Measurements from ENCODE around the gene EEA1. TPM values are rescaled to one million over a fixed set of nuclear protein-coding genes. Genes with fewer than 3 reads are reported as not detected.

Gene EEA1
- total and polyA plus RNA-seq, 2 of the 4 experiments (the other 2 are of a cell fraction) = 4.6 to 12.5 TPM

GRCh38 chr12:92905258-92905810, 23.8 kb downstream of the EEA1 start:
- no peak overlapping the region for H2AK9ac ChIP-seq (replicated peaks; ENCODE audit: low read depth, low read length, poor library complexity)
- no peak overlapping the region for H3K27ac ChIP-seq (ENCODE audit: insufficient read depth, low read length)
- no peaks in the 10 kb centered on the region for H3K4me1 ChIP-seq (ENCODE audit: control insufficient read depth, insufficient read depth, low read length)
- no peaks in the 10 kb centered on the region for H3K36me3 ChIP-seq (ENCODE audit: control insufficient read depth, insufficient read depth, low read length)
- CTCF ChIA-PET = interaction anchor here (0.7 kb wide), 1 partner anchor 46 kb away, joined by 4 read pairs; no protein-coding TSS in a partner anchor
- no peak for DNase-seq
- BruUV-seq (replicated peaks) = no TSS peak
- H3K18ac ChIP-seq (ENCODE audit: low read depth, low read length) = no peak overlapping the region
- H2AK5ac ChIP-seq (ENCODE audit: low read depth, low read length) = no peak overlapping the region
- in situ Hi-C loops (cut with MboI; ENCODE audit: low sequenced_read_pairs) (no loop called here), dilution Hi-C loops (cut with HindIII; ENCODE audit: low sequenced_read_pairs, unreplicated experiment) (no loop called here), intact Hi-C loops (cut with micrococcal nuclease) (no loop called here)
- H4K5ac ChIP-seq (ENCODE audit: low read depth, low read length) = no peak overlapping the region
- H2BK120ac ChIP-seq (ENCODE audit: low read depth, low read length) = no peak overlapping the region
- no peak overlapping the region for H3K4me2 ChIP-seq (ENCODE audit: low read depth, low read length)
- no peak overlapping the region for H3K23ac ChIP-seq (ENCODE audit: low read depth, low read length)
- no peak overlapping the region for H3K4me3 ChIP-seq (ENCODE audit: insufficient read depth, low read depth, low read length)
- H3K56ac ChIP-seq (ENCODE audit: extremely low read depth, insufficient read depth, low read length) = no peak overlapping the region
- no peak overlapping the region for H2AFZ ChIP-seq (replicated peaks; ENCODE audit: low read length, poor library complexity)
- no peak overlapping the region for H2BK5ac ChIP-seq (ENCODE audit: low read depth, low read length, poor library complexity, severe bottlenecking)
- TF ChIP-seq CHD1 (IDR thresholded peaks at IDR 0.05; ENCODE audit: low read depth, low read length) = no peak
- no peak for TF ChIP-seq MXI1 (IDR thresholded peaks at IDR 0.05; ENCODE audit: borderline replicate concordance, low read depth, low read length)
- no peak for TF ChIP-seq NFE2L2 (IDR thresholded peaks at IDR 0.05; ENCODE audit: low read depth, low read length)
- no peak for TF ChIP-seq USF2 (IDR thresholded peaks at IDR 0.05; ENCODE audit: low read depth, low read length)
- no peak for TF ChIP-seq BHLHE40 (IDR thresholded peaks at IDR 0.05; ENCODE audit: low read depth, low read length)
- no peak for TF ChIP-seq CTCF (conservative IDR thresholded peaks at IDR 0.05; ENCODE audit: low read depth, low read length)
- no peak for TF ChIP-seq MAZ (IDR thresholded peaks at IDR 0.05; ENCODE audit: borderline replicate concordance, low read depth, low read length)
- TF ChIP-seq SMC3 (IDR thresholded peaks at IDR 0.05; ENCODE audit: low read depth, low read length) = no peak
- TF ChIP-seq RCOR1 (IDR thresholded peaks at IDR 0.05; ENCODE audit: insufficient replicate concordance, low read length) = no peak
- TF ChIP-seq MAFK (IDR thresholded peaks at IDR 0.05; ENCODE audit: low read depth, low read length) = no peak
- TF ChIP-seq RFX5 (IDR thresholded peaks at IDR 0.05; ENCODE audit: low read depth, low read length) = no peak
- no peak for TF ChIP-seq RAD21 (IDR thresholded peaks at IDR 0.05; ENCODE audit: low read length)
- no peak for TF ChIP-seq CEBPB (IDR thresholded peaks at IDR 0.05; ENCODE audit: low read depth, low read length)
- TF ChIP-seq FOS (IDR thresholded peaks at IDR 0.05; ENCODE audit: low read depth, low read length) = no peak
- no peak overlapping the region for H4K91ac ChIP-seq (ENCODE audit: insufficient read depth, low read depth, low read length)
- H3K9me3 ChIP-seq (ENCODE audit: control insufficient read depth, insufficient read depth, low read length) = peaks cover 3% of the 10 kb centered on the region; the same call in 1 of the 2 replicates
- H3K27me3 ChIP-seq (ENCODE audit: control insufficient read depth, insufficient read depth, low read length) = no peaks in the 10 kb centered on the region
- H3K4ac ChIP-seq (ENCODE audit: low read depth, low read length) = no peak overlapping the region
- ATAC-seq (ENCODE audit: low read depth) = no peak
- H2BK20ac ChIP-seq (ENCODE audit: low read depth, low read length) = no peak overlapping the region
- H3K79me1 ChIP-seq (ENCODE audit: low read depth in 1 of 2, low read length in 2 of 2) = peaks cover 15 to 58% of the 10 kb centered on the region in 2 experiments
- H3K9me1 ChIP-seq (ENCODE audit: insufficient read depth, low read length) = 0 out of 2 replicates have a peak, but pooled peaks cover 4% of the 10 kb centered on the region
- POLR2A ChIA-PET (ENCODE audit: unreplicated experiment) = no interaction called here
- no peak overlapping the region for H4K8ac ChIP-seq (ENCODE audit: low read depth in 2 of 2, low read length in 2 of 2)
- no peak overlapping the region for H3K9ac ChIP-seq (ENCODE audit: low read depth, low read length)
- peaks cover 29% of the 10 kb centered on the region for H4K20me1 ChIP-seq (ENCODE audit: insufficient read depth, low read length)
- H3K14ac ChIP-seq (replicated peaks; ENCODE audit: low read depth, low read length) = no peak overlapping the region
- no peak overlapping the region for H2BK15ac ChIP-seq (ENCODE audit: low read depth, low read length)
- 92% methylated on average over 5 of the region's 9 CpGs; no CpG with 5 or more reads in 1 of the 2 experiments for WGBS, 2 experiments (ENCODE audit: extremely low coverage in 2 of 2, insufficient read length in 1 of 2)
